GM12875 (cell line): ENCODE results near the gene LCE2B.
"Not testable (repeated sequence)": the region's sequence is repeated elsewhere in the genome, so short reads cannot be mapped to it uniquely, and the experiment has no call there.

ENCODE experiments used
- H3K4me3 ChIP-seq: one replicate; pipeline ENCODE4 v1.5.1; 2011; ENCODE audit warnings: low read depth, low read length, control low read depth
- TF ChIP-seq, protein P1 (sequence below): IDR thresholded peaks from 2 replicates; pipeline ENCODE4 v1.5.1; 2011; ENCODE audit warnings: low read depth, mild to moderate bottlenecking, control low read depth, inconsistent platforms, low read length, moderate library complexity, borderline replicate concordance; ENCODE audit not compliant: insufficient read depth

LCE2B gene

GRCh38 chr1:152685823-152686222 lies at the start of gene LCE2B:
Gene LCE2B, plus strand, starts transcription at chr1:152686123. Its CDS starts 721 bp downstream, at chr1:152686844.
- not testable (repeated sequence) for H3K4me3 ChIP-seq

GRCh38 chr1:152640351-152640750 lies 45.6 kb upstream of the LCE2B start:
- H3K4me3 ChIP-seq: no peak overlapping the region
- TF ChIP-seq, protein P1, sequence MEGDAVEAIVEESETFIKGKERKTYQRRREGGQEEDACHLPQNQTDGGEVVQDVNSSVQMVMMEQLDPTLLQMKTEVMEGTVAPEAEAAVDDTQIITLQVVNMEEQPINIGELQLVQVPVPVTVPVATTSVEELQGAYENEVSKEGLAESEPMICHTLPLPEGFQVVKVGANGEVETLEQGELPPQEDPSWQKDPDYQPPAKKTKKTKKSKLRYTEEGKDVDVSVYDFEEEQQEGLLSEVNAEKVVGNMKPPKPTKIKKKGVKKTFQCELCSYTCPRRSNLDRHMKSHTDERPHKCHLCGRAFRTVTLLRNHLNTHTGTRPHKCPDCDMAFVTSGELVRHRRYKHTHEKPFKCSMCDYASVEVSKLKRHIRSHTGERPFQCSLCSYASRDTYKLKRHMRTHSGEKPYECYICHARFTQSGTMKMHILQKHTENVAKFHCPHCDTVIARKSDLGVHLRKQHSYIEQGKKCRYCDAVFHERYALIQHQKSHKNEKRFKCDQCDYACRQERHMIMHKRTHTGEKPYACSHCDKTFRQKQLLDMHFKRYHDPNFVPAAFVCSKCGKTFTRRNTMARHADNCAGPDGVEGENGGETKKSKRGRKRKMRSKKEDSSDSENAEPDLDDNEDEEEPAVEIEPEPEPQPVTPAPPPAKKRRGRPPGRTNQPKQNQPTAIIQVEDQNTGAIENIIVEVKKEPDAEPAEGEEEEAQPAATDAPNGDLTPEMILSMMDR: no peak

GRCh38 chr1:152643945-152644344 lies 42.0 kb upstream of the LCE2B start:
- H3K4me3 ChIP-seq: no peak overlapping the region
- TF ChIP-seq, protein P1: no peak

GRCh38 chr1:152645146-152645545 lies 40.8 kb upstream of the LCE2B start:
- no peak overlapping the region for H3K4me3 ChIP-seq
- TF ChIP-seq, protein P1: no peak

DNA sequence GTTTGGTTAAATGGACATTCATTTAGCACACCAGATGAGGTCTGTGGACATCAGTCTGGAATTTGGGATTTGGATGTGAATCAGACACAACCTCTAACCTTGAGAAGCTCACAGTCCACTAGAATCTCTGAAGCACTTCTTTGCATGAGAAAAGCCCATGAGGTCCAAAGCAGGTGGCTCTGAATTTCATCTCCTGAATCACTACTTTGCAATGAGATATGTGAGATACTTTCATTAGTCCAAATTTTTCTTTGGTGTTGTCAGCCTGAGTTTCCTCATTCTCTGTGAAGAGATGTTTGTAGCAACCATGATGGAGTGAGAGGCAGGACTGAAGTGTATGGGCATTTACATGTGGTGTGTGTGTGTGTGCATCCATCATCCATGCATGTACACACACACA lies 39.3 kb upstream of the LCE2B start:
- TF ChIP-seq, protein P1: no peak

GRCh38 chr1:152654110-152654509 lies 31.8 kb upstream of the LCE2B start:
- TF ChIP-seq, protein P1: peak; percentile 75
- no peak overlapping the region for H3K4me3 ChIP-seq

More for the DNA sequence above, 39.3 kb upstream of the LCE2B start:
- no peak overlapping the region for H3K4me3 ChIP-seq

GRCh38 chr1:152656459-152656858 lies 29.5 kb upstream of the LCE2B start:
- no peak overlapping the region for H3K4me3 ChIP-seq
- TF ChIP-seq, protein P1: no peak

- TF ChIP-seq, protein P1: no peak
These were observed 28.2 kb upstream of the LCE2B start for GRCh38 chr1:152657677-152658076.

More at GRCh38 chr1:152657677-152658076, 28.2 kb upstream of the LCE2B start:
- H3K4me3 ChIP-seq: no peak overlapping the region
